ENCODE results near the gene OR5D14.

Gene OR5D14

DNA sequence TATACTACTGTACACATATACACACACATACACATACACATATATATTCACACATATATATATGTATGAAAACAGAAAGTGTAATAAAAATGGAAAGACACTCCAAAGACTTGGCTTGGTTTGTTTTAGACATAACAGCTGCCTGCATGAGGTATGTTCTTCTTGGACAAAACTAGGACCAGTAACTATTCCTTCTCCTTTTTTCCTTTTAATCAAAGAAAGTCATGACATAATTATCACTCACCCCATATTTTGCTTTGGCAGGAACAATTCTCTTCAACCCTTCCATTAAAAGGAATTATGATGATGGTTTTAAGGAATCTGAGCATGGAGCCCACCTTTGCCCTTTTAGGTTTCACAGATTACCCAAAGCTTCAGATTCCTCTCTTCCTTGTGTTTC, at the start of gene OR5D14:
Gene OR5D14, plus strand, starts transcription at position 301 of the 400 bp plus-strand sequence. Its CDS starts 0 bp downstream, at position 301.
- no peak for DNase-seq

- no peak for DNase-seq
These were observed 22.2 kb upstream of the OR5D14 start, which contains the start of gene OR5D13 for GRCh38 chr11:55773138-55773537. Gene OR5D13, plus strand, starts transcription at chr11:55773438. Its CDS starts 0 bp downstream, at chr11:55773438.

DNA sequence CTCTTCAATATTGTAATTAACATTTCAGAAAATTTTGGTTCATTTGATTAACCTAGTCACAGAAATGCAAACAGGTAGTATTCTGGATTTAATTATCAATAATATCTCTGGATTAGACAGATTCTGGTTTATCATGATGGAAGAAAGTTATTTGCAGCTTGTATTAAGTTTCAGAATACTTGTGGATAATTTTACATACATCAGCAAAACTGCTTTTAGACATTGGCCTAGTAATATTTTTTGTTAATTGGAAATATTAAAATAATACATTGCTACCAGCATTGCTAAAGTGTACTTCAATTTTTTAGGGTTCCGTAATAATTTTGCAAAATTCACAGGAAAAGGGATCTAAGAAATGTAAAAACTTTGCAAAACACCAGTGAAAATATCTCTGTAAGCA, 3.8 kb upstream of the OR5D14 start:
- DNase-seq = no peak

DNA sequence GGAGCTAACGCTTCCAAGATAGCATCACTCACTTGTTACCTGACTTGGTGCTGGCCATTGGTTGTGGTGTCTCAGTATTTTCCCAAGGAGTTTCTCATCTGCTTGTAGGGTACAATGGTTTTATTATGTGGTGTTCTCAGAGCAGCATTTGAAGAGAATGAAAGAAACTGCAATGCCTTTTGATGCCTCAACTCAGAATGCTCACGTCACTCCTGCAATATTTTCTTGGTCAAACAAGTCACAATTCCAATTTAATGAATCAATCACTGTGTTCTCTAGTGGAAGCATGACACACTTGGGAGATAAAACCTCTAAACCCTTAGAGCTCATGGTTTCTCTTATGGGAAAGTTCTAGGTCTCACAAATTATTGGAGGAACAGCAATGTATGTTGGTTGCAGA, 2.0 kb upstream of the OR5D14 start:
- no peak for DNase-seq

- no peak for DNase-seq
These were observed 10.9 kb downstream of the OR5D14 start for GRCh38 chr11:55806248-55806647.

DNA sequence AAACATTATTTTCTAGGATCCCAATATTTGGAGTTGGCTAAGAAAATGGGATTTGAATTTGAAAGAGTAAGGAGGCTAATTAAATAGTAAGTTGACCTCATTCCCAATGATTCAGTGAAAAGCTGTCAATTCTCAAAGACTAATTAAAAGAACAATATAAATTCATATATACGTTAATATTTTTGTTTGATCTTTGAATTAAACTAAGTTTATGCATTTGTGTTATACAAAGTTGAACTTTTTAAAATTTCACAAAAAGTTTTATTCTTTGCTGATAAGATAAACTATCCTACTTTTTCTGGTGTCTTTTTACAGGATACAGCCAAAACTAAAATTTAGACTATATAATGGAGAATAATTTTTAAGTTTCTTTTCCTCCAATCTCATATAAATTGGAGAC, 15.7 kb downstream of the OR5D14 start, which contains the start of gene OR5L1:
Gene OR5L1, plus strand, starts transcription at position 301 of the 400 bp plus-strand sequence. CDS start 100 bp downstream, outside the sequence.
- DNase-seq = no peak

GRCh38 chr11:55819330-55819729, 24.0 kb downstream of the OR5D14 start, which contains the start of gene OR5D18:
Gene OR5D18, plus strand, starts transcription at chr11:55819630. Its CDS starts 0 bp downstream, at chr11:55819630.
- DNase-seq = no peak

- DNase-seq = no peak
These were observed 31.6 kb downstream of the OR5D14 start, which contains the start of gene OR5L2 for GRCh38 chr11:55826919-55827318. Gene OR5L2, plus strand, starts transcription at chr11:55827219. Its CDS starts 0 bp downstream, at chr11:55827219.

DNA sequence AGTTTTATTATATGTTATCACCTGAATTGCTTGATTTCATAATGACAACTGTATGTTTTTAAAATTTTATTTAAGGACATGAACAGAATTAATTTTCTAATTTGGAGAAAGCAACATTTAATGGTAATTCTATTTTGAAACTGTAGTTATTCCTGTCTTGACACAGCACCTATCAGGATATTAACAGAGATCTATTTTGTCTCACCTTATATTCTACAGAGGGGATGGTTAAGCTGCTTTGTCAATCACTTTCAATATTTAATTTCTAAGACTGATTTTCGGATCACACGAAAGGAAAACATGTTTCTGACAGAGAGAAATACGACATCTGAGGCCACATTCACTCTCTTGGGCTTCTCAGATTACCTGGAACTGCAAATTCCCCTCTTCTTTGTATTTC, 43.1 kb downstream of the OR5D14 start, which contains the start of gene OR5D16:
Gene OR5D16, plus strand, starts transcription at position 301 of the 400 bp plus-strand sequence. Its CDS starts 0 bp downstream, at position 301.
- no peak for DNase-seq

All from hippocampal formation (tissue), 2 donors.